Ovary (tissue), 3 donors: ENCODE data around the gene ANO7.
A peak's percentile ranks its signal among the peaks of the same experiment; 100 is the strongest.

ENCODE experiments used
- EP300 ChIP-seq: sonication (generic); formaldehyde crosslinking; IDR thresholded peaks from one replicate; pipeline ENCODE4 v1.6.1; 2017; ENCODE audit warnings: antibody characterized with exemption
- POLR2A ChIP-seq: fragments of 450-650 bp; IDR thresholded peaks from one replicate; pipeline ENCODE4 v1.6.1; 2017; ENCODE audit warnings: antibody characterized with exemption, mild to moderate bottlenecking, moderate library complexity
- TF ChIP-seq, protein P1 (sequence below), 3 donors: fragments of 450-650 bp in 2 of 3; fragments of 200-600 bp in 1 of 3; IDR thresholded peaks; one replicate each; pipeline versions ENCODE4 v1.5.1 to v1.8.0; 2016 to 2022; ENCODE audit warnings: antibody characterized with exemption in 3 of 3, mild to moderate bottlenecking in 1 of 3
- donor health status: DM: no; HTN: no; CAD: no.

DNA sequence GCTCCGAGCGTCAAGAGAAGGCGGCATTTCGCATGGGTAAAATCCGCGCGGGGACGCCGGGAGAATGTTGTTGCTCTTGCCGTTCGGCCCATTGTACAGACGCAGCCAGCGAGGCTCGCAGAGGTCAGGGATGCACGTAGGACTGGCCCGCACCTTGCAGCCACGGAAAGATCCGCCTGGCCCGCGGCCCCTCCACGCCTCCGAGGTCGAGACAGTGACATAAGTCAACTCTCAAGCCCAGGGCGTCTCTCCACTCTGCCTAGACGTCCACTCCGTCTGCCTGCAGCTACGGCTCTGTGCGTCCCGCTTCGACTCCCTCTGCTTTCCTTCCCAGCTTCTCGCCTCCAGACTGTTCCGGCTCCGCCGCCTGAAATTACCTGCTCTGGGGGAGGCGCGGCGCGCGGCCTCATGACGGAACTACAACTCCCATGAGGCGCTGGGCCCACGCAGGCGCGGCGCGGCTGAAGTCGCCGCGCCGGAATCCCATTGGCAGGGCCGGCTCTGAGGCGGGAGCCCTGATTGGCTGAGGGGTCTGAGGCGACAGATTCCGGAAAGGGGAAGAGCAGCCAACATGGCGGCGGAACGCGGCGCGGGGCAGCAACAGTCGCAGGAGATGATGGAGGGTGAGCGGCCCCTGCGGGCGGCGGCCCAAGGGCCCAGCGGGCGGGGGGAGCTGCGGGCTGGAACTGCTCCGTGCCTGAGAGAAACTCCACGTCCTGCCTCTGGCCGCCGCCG is 38.4 kb upstream of the ANO7 start, which contains the start of gene PPP1R7:
- TF ChIP-seq, protein P1, sequence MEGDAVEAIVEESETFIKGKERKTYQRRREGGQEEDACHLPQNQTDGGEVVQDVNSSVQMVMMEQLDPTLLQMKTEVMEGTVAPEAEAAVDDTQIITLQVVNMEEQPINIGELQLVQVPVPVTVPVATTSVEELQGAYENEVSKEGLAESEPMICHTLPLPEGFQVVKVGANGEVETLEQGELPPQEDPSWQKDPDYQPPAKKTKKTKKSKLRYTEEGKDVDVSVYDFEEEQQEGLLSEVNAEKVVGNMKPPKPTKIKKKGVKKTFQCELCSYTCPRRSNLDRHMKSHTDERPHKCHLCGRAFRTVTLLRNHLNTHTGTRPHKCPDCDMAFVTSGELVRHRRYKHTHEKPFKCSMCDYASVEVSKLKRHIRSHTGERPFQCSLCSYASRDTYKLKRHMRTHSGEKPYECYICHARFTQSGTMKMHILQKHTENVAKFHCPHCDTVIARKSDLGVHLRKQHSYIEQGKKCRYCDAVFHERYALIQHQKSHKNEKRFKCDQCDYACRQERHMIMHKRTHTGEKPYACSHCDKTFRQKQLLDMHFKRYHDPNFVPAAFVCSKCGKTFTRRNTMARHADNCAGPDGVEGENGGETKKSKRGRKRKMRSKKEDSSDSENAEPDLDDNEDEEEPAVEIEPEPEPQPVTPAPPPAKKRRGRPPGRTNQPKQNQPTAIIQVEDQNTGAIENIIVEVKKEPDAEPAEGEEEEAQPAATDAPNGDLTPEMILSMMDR (IDR thresholded peaks at IDR 0.05), result peak in 1 of 3 donors; percentile 25
- TF ChIP-seq POLR2A (peak; percentile 79), EP300 (no peak)
